Activated CD4-positive, alpha-beta T cell treated with anti-CD3 and anti-CD28 coated beads, Interleukin-2, Interleukin-4, amounts not matched to agents 100 ng/mL and 50 ng/mL, durations not matched to agents 16 hours and 8 hours (primary cell): ENCODE measurements around the gene TERB2.
A peak's percentile ranks its signal among the peaks of the same experiment; 100 is the strongest.
"Not testable (repeated sequence)": the region's sequence is repeated elsewhere in the genome, so short reads cannot be mapped to it uniquely, and the experiment has no call there.

Source experiments
- DNase-seq: peaks from one replicate; pipeline ENCODE4 v3.0.0-alpha.2; 2020; ENCODE audit warnings: low spot score

The TERB2 gene

GRCh38 chr15:44956388-44956787 lies at the start of gene TERB2:
Gene TERB2, plus strand, starts transcription at chr15:44956687. Its CDS starts 32 bp downstream, at chr15:44956719.
- no peak for DNase-seq

GRCh38 chr15:44909423-44909822 lies 47.1 kb upstream of the TERB2 start:
- no peak for DNase-seq

- DNase-seq, result peak; percentile 50
These were observed 45.4 kb upstream of the TERB2 start for GRCh38 chr15:44910981-44911625.

- DNase-seq, result not testable (repeated sequence)
These were observed 44.3 kb upstream of the TERB2 start for GRCh38 chr15:44912186-44912585.

GRCh38 chr15:44912974-44913448 lies 43.5 kb upstream of the TERB2 start:
- not testable (repeated sequence) for DNase-seq

- DNase-seq, result no peak
These were observed 38.4 kb upstream of the TERB2 start for GRCh38 chr15:44918136-44918535.

GRCh38 chr15:44928658-44929057 lies 27.8 kb upstream of the TERB2 start:
- DNase-seq, result not testable (repeated sequence)

GRCh38 chr15:44930283-44930682 lies 26.2 kb upstream of the TERB2 start:
- DNase-seq, result not testable (repeated sequence)

GRCh38 chr15:44958302-44958701 lies 1.8 kb downstream of the TERB2 start:
- DNase-seq, result not testable (repeated sequence)

- no peak for DNase-seq
These were observed 12.0 kb downstream of the TERB2 start for GRCh38 chr15:44968475-44968874.

GRCh38 chr15:44971036-44971435 lies 14.5 kb downstream of the TERB2 start:
- no peak for DNase-seq

- DNase-seq, result not testable (repeated sequence)
These were observed 19.7 kb downstream of the TERB2 start for GRCh38 chr15:44976183-44976582.

- not testable (repeated sequence) for DNase-seq
These were observed 21.3 kb downstream of the TERB2 start for GRCh38 chr15:44977781-44978180.

GRCh38 chr15:44979617-44980339 lies 23.3 kb downstream of the TERB2 start:
- DNase-seq, result not testable (repeated sequence)

GRCh38 chr15:44984144-44984543 lies 27.7 kb downstream of the TERB2 start:
- DNase-seq, result not testable (repeated sequence)

GRCh38 chr15:44986346-44987055 lies 30.0 kb downstream of the TERB2 start:
- DNase-seq, result not testable (repeated sequence)

- DNase-seq, result not testable (repeated sequence)
These were observed 31.2 kb downstream of the TERB2 start for GRCh38 chr15:44987711-44988110.

GRCh38 chr15:44988184-44988869 lies 31.8 kb downstream of the TERB2 start:
- DNase-seq, result not testable (repeated sequence)

- not testable (repeated sequence) for DNase-seq
These were observed 32.4 kb downstream of the TERB2 start for GRCh38 chr15:44988870-44989219.

GRCh38 chr15:44997632-44998031 lies 41.1 kb downstream of the TERB2 start:
- DNase-seq, result not testable (repeated sequence)

- DNase-seq, result no peak
These were observed 42.6 kb downstream of the TERB2 start for GRCh38 chr15:44999105-44999504.

GRCh38 chr15:45001180-45001579 lies 44.7 kb downstream of the TERB2 start:
- DNase-seq, result not testable (repeated sequence)
